GM12872 (cell line): Measurements from ENCODE around the gene GGT6.

Experiments used
- TF ChIP-seq, protein P1 (sequence below): IDR thresholded peaks from 3 replicates; pipeline ENCODE4 v1.5.1; 2011; ENCODE audit warnings: low read depth, mild to moderate bottlenecking, low read length, moderate library complexity; ENCODE audit not compliant: insufficient read depth

Gene GGT6

DNA sequence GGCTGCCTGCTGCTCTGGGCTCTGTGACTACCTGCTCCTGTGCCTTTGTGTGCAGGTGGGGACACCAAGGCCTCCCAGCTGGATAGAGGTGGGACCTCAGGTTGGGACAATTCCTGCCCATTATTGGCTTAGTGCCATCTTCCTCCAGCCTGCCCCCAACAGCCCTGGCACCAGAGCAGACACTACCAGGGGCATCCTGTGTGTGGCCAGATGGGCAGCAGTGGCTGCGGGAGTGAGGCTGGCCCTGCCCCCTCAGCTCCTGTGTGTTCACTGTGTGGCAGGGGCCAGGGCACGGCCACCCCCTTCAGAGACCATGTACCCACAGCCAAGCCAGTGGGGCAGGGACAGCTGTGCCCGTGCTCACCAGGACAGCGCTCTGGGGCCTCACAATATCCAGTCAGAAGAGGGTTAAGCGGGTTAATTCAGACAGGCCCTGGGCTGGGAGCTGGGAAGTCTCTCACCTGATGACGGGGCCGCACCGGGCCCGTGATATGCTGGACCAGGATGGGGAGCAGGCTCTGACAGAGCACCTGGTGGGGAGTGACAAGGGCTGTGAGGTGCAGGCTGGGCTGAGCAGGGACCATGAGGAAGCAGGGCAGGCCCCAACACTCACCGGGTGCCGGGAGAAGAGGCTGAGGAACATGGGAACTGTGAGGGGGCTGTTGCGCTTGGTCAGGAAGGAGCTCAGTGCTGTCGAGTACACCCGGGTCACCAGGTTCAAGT lies 18.2 kb downstream of the GGT6 start:
- TF ChIP-seq, protein P1, sequence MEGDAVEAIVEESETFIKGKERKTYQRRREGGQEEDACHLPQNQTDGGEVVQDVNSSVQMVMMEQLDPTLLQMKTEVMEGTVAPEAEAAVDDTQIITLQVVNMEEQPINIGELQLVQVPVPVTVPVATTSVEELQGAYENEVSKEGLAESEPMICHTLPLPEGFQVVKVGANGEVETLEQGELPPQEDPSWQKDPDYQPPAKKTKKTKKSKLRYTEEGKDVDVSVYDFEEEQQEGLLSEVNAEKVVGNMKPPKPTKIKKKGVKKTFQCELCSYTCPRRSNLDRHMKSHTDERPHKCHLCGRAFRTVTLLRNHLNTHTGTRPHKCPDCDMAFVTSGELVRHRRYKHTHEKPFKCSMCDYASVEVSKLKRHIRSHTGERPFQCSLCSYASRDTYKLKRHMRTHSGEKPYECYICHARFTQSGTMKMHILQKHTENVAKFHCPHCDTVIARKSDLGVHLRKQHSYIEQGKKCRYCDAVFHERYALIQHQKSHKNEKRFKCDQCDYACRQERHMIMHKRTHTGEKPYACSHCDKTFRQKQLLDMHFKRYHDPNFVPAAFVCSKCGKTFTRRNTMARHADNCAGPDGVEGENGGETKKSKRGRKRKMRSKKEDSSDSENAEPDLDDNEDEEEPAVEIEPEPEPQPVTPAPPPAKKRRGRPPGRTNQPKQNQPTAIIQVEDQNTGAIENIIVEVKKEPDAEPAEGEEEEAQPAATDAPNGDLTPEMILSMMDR = no peak

DNA sequence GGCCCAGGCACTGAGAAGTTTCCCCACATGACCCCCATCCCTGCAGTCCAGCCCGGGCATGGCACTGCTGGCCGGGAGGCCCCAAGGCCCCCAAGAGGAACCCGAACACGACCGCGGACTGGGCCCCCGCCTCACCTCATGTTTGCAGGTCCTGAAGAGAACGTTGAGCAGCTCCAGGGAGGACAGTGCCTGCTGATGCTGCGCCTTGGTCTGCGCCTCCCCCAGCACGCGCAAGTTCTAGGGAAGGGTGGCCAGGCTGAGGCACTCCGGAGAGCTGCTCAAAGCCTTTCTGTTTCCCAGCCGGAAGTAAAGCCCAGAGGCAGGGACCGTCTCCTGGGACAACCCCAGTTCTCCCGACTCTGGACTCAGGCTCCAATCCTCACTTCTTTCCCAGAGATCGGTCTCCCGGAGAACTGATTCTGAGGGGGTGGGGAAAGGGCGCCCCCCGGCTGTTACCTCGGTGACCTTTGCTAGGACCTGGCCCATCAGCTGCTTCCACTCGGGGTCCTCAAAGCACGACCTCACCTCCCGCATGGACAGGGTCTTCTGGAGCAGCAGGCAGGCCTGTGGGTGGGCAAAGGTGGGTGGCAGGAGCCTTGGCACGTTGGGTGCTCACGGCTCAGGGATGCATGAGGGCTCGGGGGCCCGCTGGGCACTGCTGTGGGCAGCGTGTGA lies 18.9 kb downstream of the GGT6 start:
- TF ChIP-seq, protein P1 = 0 out of 3 replicates have a peak, but pooled peaks have one; percentile 5

DNA sequence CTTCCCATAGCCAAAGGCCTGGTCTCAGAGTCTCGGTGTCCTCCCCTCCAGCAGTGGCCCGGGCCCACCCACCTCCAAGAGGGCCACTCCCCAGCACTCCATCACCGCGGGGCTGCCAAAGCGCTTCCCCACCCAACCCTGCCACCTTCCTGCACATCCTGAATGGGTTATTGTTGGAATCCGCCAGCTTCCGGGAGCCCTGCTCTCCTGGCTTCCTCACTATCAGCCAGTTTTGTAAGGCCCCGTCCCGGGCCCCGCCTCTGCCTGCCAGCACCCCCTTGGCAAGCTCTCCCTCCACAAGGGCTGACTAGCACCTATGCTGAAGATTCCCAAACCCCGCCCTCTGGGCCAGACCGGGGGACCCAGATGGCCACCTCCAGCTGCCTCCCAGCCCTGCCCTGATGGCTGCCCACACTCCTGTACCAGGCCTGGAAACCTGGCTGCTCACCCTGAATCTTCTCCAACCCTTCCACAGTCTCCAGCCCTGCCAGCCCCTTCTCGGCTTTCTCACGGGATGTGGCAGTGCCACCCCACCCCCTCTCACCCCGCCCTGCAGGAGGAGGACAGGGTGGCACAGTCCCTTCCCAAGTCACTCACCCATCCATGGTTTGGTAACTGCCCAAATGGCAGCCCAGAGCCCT lies 19.6 kb downstream of the GGT6 start:
- TF ChIP-seq, protein P1 = no peak

DNA sequence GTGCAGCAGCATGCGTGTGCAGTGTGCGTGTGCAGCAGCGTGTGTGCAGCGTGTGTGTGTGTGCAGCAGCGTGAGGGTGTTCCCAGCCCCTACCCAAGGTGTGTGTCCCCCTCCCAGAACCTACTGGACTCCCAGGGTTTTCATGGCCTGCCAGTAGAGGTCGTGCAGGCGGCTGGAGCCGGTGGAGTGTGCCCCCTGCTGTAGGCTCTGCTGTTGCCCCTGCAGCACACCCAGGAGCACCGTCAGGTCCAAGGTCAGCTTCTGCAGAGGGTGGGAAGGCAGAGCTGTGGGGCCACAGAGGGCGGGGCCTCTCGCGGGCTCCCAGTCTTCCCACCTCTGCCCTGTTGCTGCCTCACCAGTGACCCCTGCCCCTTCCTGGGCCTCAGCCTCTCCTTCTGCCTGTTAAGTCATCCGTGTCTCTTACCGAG lies 20.1 kb downstream of the GGT6 start:
- TF ChIP-seq, protein P1 = peak; percentile 45

DNA sequence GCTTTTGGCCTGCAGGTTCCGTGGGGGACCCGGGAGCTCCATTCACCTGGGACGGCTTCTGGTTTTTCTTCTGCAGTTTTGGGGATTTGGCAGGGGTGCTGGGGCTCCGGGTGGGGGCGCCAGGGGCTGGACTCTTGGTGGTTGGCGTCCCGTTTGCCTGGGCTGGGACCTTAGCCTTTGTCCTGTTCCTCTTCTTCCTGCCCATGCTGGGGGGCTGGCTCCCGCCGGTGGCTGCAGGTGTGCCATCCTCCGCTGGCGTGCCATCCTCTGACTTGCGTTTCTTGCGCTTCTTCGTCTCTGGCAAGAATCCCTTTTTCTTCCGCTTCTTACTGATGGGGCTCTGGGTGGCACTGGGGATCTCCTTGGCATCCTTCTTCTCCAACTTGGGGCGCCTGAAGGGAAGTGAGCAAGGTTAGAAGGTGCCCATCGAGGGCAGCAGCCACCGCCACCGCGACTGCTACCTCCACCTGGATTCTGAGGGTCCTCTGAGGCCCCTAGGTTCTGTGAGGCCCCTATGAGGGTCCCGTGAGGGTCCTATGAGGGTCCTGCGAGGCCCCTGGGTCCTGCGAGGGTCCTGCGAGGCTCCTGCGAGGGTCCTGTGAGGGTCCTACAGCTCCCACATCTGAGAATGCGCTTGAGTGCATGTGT lies 20.7 kb downstream of the GGT6 start:
- TF ChIP-seq, protein P1 = no peak

DNA sequence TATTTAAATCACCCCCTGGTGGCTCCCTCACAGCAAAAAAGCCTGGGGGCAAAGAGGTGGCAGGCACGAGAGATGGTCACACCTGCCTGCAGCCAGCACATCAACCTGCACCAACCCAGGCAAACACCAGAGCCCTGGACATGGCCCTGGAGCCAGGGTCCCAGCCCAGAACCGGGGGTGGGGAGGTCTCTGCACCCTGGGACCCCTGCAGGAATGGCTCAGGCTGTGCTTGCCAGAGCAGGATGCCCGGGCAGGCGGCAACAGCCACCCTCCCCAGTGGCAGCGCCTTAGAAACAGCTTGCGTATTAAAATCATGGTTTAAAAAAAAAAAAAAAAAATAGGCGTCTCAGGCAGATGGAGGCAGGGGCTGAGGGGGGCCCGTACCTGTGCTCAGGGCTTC lies 21.4 kb downstream of the GGT6 start:
- TF ChIP-seq, protein P1 = no peak

DNA sequence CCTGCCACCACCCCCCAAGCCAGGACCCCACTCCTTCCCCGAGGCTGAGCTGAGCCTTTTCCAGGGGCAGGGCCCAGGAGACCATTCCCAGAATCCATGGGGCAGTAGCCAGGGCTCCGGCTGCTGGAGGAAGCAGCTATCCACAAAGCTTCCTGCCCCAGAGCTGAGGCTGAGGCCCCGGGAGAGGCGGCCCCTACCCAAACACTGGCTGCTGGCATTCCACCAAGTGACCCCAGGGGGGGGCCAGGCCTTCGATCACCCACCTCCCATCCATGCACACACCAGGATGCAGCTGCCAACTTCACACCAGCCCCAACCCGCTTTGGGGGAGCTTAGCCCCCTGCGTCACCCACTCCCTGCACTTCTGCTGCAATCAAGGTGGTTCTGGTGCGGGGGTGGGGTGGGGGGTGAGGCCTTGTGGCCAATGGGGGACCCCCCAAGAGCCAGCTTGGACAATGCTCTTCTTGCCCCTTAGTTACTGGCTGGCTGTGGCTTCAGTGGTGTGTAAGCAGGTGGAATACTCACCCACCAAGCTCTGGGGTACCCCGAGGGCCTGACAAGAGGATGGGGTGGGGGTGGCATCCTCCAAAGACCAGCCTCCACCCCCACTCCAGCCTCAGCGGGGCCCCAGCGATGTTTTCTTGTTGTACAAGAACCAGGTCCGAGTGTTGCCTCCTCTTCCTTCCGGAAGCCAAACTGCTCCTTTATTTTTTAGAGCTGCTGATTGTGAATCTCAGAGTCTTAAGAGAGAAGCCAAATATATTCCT lies 22.0 kb downstream of the GGT6 start:
- TF ChIP-seq, protein P1 = no peak
